Effector CD4-positive, alpha-beta T cell (primary cell): ENCODE data around the gene PKM.

Source experiments
- DNase-seq: peaks from one replicate; pipeline ENCODE4 v3.0.0-alpha.2; 2020

Gene PKM

DNA sequence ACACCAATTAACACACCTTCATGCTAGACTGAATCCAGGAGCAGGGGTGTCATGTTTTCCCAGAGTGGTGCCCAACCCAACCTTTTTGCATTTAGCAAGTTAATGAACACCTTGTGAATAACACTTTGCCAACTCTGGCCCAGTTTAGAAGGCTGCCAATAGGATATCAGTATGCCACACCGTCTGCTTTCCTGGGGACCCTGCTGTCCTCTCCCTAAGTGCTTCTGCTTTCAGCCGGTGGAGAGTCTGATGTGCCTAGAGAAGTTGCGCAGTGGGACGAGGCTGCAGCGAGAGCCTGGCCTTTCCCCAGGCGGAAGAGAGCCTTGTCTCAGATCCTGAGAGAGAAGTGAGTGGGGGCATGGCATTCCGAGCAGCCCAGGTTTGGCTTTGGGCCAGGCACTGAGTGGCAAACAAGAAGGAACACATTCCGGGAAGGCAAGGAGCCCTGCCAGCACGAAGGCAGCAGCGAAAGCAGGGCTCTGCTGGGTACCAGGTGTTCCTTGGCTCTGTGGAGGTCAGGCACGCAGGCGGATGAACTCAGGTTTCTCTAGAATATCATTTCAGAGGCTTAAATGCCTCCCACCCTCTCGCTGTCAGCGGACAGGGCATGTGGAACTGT lies 75.9 kb downstream of the PKM start:
- DNase-seq: no peak

DNA sequence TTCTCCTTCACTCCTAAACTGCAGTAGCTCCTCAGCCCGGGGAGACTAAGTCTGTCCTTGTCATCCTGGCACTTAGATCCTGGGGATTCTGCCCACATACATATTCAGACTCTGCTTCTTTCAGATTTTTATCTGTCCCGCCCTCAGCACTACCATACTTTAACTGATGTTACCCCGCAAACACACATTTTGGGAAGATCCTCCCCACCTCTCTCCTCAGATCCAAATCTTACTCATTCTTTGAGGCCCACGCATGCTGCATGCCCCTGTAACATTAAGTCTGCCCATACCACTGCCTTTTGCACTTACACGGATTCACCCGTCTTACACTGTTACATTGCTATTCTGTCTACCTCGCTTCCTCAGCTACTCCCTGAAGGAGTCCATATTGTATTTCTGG lies 76.7 kb downstream of the PKM start:
- DNase-seq: no peak

DNA sequence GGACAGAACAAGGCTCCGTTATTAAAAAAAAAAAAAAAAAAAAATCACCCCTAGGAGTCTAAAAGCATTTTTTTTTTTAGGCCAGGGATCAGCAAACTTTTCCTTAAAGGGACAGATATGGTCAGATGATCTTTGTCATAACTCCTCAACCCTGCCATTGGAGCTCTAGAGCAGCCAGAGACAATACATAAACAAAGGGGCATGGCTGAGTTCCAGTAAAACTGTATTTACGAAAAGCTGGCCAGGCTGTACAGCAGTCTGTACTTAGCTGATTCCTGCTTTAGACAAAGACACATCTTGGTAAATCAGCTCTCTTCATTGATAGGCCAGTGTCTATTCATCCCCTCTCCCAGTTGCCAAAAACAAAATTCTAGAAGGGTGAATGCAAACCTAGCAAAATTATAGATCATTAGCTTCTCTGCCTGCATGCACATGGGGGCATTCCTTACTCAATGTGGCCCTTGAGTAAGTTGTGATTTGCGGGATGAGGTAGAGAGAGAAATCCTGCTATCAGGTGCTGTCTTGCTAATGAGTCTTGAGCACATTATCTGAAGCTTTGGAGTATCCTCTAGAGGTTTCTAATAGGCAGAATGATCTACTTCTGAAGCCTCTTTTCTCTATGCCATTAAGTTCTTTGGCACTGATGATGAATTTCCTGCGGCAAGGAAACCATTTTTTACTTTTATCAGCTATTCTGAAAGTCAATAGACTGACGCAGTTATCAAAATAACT lies 77.6 kb downstream of the PKM start:
- no peak for DNase-seq
